ENCODE results near the gene B4GALT2.

Gene B4GALT2

GRCh38 chr1:43946236-43947060 lies 32.6 kb upstream of the B4GALT2 start, which contains the start of gene IPO13:
Gene IPO13, plus strand, starts transcription at chr1:43946950. Its CDS starts 651 bp downstream, at chr1:43947601.
- DNase-seq = peak; percentile 93 to 95

- DNase-seq = no peak
These were observed 31.7 kb upstream of the B4GALT2 start for GRCh38 chr1:43947061-43947873.

- peak in 1 of 2 experiments; percentile 24 for DNase-seq
These were observed 31.1 kb upstream of the B4GALT2 start for GRCh38 chr1:43947874-43948437.

DNA sequence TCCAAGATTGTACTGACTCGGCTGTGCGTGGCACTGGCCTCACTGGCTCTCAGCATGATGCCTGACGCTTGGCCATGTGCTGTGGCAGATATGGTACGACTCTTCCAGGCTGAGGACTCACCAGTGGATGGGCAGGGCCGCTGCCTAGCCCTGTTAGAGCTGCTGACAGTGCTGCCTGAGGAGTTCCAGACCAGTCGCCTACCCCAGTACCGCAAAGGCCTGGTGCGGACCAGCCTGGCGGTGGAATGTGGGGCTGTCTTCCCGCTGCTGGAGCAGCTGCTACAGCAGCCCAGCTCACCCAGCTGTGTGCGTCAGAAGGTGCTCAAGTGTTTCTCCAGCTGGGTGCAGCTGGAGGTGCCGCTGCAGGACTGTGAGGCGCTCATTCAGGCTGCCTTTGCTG lies 29.3 kb upstream of the B4GALT2 start:
- peak; percentile 7 to 70 for DNase-seq

DNA sequence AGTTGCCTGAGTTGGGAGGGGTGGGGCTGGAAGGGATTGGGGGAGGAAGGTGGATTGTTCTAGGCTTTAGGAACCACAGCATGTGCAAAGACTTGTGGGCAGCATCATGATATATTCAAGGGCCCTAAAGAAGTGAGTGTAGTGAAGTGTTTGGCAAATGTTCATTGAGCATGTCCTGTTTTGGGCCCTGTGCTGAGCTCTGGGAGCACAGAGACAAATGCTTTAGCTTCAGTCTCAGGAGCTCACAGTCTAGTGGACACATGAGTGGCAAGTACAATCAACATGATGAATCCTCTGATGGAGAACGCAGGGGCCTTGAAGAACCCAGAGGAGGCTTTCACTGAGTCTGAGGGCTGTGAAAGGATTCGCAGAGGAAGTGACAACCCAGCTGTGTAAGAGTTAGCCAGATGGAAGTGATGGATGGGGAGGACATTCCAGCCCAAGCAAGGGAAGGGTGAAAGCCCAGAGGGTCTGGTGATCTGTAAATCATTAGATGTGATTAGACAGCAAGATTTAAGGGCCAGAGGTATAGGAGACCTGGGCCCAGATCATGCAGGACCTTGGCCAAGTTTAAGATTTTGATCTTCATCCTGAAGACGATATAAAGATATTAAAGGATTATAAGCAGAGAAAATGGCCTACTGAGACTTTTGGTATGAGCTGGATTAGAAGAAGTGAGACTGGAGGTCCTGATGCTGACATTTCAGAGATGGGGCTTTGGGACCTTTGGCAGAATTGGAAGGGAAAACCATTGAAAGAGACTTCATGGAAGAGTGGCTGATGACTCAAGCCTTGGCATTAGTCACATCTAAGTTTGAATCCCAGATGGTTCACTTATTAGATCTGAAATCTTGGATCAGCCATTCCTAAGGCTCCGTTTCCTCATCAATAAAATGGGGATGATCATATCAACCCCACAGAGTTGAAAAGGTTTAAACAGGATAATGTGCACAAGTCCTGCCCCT lies 27.7 kb upstream of the B4GALT2 start:
- DNase-seq = peak in 1 of 2 experiments; percentile 29

GRCh38 chr1:43952731-43953346 lies 26.2 kb upstream of the B4GALT2 start:
- peak; percentile 95 to 99 for DNase-seq

GRCh38 chr1:43953361-43953760 lies 25.6 kb upstream of the B4GALT2 start:
- no peak for DNase-seq

- DNase-seq = no peak
These were observed 25.0 kb upstream of the B4GALT2 start for GRCh38 chr1:43954036-43954435.

GRCh38 chr1:43956234-43956633 lies 22.8 kb upstream of the B4GALT2 start:
- no peak for DNase-seq

DNA sequence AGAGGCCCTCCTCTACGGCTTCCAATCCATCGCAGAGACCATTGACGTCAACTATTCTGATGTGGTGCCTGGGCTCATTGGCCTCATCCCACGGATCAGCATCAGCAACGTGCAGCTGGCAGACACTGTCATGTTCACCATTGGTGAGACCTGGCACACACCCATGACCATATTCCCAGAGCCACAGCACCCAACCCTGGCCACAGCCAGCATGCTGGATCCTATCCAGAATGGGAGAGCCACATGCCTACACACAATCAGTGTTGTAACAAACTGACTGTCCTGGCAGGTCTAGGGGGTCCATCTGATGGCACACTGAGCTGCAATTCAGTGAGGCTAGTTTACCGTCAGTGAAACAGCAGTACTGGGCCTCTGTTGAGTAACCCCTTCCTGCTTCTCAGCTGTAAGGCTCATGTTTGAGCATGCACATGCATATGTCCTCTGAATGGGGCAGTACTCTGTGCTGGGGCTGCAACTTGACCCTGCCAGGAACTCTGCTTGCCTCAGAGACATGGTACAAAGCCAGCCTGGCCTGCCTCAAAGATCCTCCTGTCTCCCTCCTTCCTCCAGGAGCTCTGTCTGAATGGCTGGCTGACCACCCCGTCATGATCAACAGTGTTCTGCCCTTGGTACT lies 21.5 kb upstream of the B4GALT2 start:
- DNase-seq = no peak

GRCh38 chr1:43958351-43959255 lies 20.4 kb upstream of the B4GALT2 start:
- no peak for DNase-seq

DNA sequence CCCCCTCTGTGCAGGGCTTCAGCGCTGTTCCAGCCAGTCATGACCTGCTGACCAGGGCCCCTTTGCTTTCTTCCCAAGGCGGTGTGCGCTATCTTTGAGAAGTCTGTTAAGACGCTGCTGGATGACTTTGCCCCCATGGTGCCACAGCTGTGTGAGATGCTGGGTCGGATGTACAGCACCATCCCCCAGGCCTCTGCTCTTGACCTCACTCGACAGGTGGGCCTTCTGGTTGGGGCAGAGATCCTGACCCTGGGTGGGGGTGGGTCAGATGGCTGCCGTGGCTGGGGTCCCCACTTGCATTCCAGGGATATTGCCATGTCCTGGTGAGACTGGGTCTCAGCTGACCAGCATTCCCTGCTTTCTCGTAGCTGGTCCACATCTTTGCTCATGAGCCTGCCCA lies 18.2 kb upstream of the B4GALT2 start:
- DNase-seq = no peak

DNA sequence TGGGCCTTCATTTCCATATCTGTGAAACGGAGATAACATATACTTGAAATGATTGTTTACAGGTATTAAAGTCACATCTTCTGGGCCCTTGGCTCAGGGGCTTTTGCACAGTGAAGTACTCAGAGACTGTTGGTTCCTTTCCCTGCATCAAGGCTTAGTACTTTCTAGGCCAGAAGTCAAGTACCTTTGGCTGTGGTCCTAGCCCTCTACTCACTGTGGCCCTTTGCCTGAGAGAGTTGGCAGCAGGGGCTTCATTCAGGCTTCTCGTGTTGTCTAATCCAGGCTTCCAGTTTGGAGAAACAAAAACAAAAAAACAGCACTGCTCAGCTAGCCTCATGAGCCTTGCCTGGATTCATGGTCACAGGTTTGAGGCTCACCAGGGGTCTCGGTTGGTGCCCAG lies 17.3 kb upstream of the B4GALT2 start:
- DNase-seq = no peak

- no peak for DNase-seq
These were observed 16.7 kb upstream of the B4GALT2 start for GRCh38 chr1:43962324-43962723.

DNA sequence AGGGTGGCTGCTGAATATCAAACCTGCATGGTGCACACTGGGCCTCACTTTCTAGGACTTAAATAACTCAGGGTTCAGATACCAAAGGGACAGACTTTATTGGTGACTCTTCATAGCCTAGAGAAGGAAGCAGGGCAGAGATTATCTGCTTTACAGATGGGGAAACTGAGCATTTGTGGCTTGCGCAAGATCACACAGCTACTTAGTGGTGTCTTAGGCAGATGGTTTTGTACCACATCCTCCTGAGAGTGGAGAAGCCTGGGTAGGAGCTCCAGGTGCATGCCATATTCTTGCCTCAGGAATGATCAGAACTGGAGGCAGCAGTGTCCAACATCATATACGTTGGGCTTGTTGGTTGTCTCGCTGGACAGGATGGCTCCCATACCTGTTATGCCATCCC lies 16.0 kb upstream of the B4GALT2 start:
- DNase-seq = no peak

DNA sequence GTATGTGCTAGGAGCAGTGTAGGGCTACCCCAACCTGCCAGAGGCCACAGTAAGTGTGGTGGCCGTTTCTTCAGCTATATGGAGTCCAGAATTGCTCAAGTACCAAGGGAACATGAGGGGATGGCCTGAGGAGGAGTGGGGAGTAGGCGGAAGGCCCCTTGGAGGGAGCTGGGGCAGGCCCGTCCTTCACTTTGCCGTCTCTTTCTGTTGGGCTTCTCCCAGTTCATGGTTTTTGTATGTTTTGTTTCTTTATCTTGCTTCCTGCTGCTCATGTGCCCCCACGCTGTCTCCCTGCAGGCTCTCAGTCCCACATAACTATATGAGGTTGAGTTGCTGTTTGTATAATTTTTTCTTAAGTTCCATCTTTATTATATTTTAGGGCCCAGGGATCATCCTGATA lies 15.1 kb upstream of the B4GALT2 start:
- DNase-seq = no peak

GRCh38 chr1:43965316-43965715 lies 13.7 kb upstream of the B4GALT2 start:
- no peak for DNase-seq

DNA sequence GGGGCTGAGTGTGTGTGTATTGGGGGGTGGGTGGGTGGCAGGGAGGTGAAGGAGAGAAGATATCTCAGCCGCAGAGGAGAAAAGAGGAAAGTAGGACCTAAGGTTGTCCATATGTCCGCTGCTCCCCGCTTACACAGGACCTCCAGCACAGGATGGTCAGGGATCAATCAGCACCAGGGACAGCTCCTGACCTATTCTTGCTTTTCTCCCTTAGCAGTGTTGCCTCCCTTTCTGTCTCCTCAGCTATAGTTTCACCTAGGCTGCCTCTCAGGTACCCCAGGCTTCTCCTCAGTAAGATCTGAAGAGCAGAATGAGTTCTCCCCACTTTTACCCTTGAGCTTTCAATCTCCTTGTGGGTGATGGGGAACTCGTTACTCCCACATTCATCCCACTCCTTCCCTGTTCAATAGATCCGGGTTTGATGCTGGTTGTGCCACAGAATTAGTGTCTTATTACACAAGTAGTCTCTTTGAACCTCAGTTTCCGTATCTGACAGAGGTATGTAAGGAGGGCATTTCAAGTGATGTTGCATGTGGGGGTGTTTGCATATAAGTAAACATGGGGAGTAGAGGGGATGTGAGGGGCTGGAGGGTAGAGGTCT lies 10.6 kb upstream of the B4GALT2 start:
- no peak for DNase-seq

DNA sequence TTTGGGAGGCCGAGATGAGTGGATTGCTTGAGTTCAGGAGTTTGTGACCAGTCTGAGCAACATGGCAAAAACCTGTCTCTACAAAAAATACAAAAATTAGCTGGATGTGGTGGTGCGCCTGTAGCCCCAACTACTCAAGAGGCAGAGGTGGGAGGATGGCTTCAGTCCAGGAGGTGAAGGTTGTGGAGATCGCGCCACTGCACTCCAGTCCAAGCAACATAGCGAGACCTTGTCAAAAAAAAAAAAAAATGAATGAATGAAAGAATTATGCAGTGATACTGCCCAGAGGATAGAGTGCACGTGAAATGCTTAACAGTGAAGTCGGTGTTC lies 9.6 kb upstream of the B4GALT2 start:
- DNase-seq = no peak
